Hippocampal formation (tissue), 2 donors: Measurements from ENCODE around the gene LPCAT1.
"Not testable (repeated sequence)": the region's sequence is repeated elsewhere in the genome, so short reads cannot be mapped to it uniquely, and the experiment has no call there.

ENCODE experiments used
- DNase-seq, 2 donors: peaks; one replicate each; lab custom pipeline; 2025; lab: John Stamatoyannopoulos, UW

The LPCAT1 gene

DNA sequence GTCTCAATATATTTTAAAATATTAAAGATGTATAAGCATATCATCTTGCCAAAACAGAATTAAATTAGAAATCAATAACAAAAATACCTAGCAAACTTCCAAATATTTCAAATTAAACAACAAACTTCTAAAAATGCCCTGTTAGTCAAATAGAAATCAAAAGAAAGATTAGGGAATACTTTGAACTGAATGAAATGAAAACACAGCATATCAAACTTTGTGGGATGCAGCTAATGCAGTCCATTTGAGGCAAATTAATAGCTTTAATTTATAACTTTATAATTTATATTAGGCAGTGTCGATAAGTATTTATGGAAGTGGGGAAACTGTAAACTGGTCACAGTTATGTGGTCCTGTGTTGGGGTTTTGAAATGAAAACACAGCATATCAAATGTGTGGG lies 95.7 kb downstream of the LPCAT1 start:
- DNase-seq, result no peak

DNA sequence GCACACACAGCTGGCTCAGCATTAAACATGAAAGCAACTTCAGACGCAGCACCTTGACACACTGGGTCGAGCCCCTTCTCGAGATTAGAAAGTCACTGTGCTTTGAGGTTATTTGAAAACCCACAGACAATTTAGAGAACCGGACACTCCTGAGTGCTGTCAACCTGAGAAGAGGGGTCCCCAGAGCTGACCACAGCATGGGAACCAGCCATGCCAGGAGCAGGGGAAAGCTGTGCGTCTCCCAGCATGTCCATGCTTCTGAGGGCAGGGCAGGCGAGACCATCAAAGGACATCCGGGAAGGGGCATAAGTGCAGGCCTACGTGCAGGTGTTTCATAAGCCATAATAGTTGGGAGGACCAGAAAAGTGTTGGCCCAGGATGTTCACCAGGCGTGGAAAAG lies 99.0 kb downstream of the LPCAT1 start:
- DNase-seq, result no peak

DNA sequence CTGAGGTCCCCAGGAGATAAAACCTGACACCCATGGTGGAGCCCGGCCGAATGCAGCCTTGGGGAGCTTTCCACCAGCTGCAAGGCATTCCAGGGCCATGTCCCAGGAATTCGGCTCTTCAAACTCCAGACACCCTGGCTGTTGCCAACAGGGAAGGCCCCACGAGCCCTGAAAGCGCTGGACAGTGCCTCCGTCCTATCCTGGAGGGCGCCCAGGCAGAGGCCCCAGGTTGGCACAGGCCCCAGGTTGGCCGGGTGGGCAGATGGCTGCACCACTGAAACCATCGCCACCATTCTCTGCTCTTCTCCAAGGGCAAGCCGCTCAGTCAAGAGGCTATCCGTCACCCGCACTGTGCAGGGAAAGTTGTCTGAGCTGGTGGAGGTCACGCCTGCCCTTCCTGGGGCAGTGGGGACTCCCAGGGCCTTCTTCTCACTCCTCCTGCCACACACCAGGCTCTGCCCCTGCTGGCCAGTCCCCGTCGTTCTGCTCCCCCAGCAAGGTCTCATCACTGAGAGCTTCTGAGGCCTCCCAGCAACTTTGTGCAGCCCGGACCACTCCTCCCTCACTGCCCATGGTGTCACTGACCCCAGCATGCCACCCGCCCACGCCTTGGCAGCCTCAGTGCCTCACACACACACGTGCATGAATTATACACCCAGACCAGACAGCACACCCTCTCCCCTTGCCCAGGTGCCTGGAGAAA lies 99.7 kb downstream of the LPCAT1 start:
- no peak for DNase-seq

DNA sequence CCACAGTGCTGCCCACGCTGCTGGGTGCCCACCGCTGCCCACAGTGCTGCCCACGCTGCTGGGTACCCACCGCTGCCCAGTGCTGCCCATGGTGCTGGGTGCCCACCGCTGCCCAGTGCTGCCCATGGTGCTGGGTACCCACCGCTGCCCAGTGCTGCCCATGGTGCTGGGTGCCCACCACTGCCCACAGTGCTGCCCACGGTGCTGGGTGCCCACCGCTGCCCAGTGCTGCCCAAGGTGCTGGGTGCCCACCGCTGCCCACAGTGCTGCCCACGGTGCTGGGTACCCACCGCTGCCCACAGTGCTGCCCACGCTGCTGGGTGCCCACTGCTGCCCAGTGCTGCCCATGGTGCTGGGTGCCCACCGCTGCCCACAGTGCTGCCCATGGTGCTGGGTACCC lies 101.2 kb downstream of the LPCAT1 start:
- DNase-seq, result not testable (repeated sequence)

DNA sequence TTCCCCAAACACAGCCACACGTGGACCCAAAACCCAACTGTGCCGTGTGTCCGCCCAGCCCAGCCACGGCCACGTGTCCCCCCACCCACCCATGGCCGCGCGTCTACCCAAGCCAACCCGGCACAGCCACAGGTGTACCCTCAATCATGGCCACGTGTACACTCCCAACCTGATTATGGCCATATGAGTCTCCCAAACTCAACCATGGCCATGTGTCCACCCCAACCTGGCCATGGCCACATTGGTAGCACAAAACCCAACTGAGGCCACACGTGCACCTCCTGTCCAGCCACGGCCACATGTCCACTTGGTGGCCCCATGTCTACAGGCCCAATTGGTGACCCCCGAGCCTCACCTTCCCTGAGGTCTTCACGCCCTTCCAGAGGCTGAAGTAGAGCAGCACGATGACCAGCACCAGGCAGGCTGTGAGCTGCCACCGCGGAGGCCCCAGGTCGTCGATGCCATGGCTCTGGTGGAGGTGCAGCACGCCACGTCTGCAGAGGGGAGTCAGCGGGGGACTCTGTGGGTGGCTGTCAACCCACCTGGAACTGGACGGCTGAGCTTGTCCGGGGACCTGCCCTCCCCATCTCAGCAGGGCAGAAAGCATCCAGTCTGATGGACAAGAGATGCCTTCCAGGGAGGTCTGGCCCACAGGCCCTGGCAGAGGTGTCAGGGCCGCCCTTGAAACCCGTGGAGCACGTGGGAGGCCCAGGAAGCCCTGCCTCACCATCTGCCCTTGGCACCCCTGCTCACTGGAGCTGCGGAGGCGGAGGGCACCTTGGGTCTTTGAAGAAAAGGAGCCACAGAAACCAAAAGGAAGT lies 102.0 kb downstream of the LPCAT1 start:
- DNase-seq, result no peak

DNA sequence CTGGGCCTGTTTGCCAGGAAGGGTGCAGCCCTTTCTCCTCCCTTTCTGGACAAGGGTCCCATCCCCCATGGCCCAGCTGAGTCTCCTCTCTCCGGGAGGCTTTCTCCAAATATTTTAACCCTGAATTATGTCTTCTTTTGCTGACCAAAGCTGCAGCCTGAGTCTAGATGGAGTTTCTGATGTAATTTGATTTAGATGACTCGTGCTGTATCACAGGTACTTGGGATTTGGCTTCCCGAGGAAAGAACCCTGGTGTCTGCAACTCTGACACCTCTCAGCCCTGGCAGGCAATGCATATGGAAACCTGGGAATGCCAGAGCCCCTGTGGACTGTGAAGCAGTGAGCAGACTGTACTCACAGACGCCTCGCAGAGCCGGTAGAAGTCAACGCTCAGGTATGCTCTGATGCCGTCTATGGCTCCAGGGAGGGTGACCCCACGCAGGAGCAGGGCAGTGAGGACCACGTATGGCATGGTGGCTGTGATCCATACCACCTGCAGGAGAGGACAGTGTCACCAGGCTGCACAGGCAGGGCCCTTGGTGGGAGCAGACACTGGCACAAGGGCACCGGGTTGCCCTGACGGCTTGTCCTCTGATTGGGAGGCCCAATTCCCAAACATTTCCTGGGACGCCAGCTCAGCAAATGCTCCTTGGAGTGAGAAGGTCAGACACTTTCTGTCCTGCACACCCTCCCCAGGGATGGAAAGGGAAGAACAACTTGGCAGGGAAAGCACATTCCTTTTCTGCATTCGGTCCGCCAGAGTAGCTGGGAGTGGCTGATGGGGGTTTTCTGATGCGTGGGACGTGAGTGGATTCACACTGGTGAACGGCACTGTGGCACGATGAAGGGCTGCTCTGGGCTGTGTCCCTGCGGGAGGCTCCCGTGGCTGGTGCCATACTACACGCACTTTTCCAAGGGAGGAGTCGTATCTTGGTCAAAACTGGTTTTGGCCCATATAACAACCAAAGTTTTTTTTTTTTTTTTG lies 103.3 kb downstream of the LPCAT1 start:
- DNase-seq, result no peak

DNA sequence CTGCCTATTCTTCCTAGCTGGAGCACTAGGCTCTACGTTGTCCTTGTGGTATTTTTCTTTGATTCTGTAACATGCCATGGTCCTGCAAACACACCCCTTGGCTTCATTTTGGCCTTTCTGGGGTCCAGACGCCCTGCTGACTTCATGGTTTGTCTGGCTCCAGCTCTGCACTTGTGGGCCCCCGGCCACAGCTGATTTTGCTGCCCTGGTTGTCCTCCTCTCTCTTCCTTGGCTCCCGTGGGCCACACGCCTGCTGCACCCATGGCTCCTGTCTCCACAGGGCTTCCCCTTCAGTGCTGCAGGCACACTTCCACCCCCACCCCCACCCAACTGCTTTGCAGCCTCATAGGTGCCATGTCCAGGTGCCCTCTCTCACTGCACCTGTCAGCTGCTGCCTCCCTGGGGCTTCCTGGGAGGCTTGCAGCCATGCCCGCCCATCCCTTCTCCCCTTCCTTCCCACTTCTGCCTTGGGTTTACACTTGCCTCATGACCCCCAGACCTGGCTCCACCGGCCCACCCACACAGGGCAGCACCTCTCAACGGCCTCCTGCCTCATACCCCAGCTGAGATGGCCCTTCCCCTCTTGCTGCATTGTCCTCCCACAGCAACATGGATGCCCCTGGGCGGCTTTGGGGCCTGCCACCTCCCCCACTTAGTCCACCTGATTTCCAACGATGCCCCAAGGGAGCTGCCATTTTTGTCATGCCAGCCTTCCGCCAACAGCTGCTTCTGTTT lies 104.1 kb downstream of the LPCAT1 start:
- DNase-seq, result no peak

DNA sequence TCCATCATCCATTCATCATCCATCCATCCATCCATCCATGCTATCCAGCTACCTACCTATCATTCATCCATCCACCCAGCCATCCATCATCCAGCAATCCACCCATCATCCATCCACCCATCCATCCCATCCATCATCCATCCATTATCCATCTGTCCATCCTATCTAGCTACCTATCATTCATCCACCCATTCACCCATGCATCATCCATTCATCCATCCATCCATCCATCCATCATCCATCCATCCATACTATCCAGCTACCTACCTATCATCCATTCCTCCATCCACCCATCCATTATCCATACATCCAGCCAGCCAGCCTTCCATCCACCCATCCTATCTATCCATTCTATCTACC lies 104.9 kb downstream of the LPCAT1 start:
- DNase-seq, result no peak

DNA sequence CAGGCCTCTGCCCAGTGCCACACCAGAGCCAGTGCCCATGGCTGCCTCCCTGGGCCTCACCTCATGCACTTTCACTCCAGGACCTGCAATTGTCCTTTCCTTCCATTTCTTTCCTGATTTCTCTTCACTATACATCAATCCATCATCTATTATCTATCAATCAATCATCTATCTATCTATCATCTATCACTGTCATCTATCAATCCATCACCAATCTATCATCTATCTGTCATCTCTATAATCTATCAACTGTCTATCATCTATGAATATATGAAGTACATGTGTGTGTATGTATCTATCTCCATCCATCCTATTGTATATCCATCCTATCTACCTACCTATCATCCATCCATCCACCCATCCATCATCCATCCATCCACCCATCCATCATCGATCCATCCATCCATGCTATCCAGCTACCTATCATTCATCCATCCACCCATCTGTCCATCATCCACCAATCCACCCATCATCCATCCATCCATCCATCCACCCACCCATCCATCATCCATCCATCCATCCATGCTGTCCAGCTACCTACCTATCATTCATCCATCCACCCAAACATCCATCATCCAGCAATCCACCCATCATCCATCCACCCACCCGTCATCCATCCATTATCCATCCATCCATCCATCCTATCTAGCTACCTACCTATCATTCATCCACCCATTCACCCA lies 105.4 kb downstream of the LPCAT1 start:
- DNase-seq, result no peak

DNA sequence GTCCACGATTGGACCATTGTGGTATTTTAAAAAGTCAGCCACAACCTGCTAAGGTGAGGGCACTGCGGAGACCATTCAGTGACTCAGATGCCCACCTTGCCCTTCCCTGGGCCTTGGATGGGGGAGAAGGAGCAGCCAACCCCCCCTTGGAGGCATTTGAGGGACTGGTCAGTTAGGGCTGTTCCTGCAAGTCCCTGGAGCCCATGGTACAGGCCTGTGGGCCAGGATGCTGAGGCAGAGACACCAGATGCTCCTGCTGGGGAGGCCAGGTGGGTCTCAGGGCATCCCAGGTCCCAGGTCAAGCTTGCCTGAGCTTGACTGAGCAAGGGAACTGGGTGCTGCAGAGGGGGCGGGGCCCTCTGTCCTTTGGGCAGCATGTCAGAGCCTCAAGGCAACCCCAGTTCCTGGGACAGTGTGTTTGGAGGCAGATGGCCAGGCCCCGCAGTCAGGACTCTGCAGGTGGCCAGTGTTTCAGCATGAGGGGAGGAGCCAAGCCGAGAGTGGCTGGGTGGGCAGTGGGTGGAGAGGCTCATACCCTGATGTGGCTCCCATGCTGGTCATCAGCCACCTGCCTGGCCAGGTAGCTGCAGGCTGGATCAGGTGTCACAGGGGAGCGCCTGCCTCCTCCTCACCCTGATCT lies 106.1 kb downstream of the LPCAT1 start:
- DNase-seq, result no peak

DNA sequence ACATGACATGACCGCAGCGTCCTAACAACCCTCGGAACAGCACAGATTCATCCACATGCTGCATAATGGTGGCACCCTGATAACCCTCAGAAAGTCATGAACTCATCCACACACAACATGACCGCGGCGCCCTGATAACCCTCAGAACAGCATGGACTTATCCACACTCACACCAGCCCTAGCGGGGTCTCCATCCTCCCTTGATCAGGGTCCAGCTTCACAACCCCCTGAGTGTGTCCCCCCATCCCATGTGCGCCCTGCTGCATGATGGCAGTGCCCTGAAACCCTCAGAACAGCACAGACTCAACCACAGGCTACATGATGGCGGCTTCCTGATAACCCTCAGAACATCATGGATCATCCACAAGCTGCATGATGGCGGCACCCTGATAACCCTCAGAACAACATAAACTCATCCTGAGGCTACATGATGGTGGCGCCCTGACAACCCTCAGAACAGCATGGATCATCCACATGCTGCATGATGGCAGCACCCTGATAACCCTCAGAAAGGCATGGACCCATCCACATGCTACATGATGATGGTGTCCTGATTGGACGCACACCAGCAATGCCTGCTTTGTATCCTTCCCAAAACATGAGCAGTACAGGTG lies 106.8 kb downstream of the LPCAT1 start:
- DNase-seq, result no peak

DNA sequence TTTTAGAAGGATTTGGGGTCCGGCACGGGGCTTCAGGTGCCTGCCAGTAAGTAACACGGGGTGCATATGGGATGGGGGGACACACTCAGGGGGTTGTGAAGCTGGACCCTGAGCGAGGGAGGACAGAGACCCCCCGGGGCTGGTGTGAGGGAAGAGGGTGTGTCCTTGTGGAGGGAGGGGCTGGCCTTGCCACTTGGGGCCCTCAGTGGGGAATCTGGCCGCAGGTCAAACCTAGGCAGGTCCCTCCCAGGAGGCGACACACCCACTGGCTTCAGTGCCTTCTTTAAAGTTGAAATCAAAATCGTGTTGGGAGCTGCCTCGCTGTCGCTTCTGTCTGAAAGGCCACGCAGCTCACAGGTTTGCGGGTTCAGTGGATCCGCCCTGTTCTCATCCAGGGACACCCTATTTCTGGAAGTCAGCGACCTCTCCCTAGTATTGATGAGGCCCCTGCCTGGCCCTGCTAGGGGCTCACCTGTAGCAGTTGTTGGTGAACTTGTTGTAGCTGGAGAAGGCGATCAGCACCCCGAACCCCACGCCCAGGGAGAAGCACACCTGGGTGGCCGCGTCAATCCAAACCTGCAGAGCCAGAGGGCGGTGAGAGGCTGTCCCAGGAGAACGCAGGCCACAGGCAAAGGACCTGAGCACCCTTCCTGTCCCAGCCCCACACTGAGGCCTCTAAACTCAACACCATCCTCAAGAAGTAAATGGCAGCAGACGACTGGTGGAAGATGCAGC lies 108.0 kb downstream of the LPCAT1 start:
- DNase-seq, result no peak

DNA sequence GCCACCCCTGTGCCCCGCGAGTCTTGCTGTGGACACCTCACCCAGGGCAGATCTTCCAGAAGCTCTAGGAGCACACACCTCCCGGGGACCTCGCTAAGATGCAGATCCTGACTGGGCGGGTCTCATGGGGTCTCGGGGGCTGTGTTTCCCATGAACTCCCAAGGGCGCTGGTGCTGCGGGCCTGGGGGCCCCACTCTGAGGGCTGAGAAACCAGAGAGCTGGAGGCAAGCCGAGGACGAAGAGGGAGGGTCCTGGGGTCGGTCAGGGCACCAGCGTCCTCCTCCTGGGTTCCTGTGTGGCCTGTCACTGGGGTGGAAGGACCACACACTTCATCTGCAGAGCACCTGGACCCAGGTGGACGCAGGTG lies 108.7 kb downstream of the LPCAT1 start:
- no peak for DNase-seq

DNA sequence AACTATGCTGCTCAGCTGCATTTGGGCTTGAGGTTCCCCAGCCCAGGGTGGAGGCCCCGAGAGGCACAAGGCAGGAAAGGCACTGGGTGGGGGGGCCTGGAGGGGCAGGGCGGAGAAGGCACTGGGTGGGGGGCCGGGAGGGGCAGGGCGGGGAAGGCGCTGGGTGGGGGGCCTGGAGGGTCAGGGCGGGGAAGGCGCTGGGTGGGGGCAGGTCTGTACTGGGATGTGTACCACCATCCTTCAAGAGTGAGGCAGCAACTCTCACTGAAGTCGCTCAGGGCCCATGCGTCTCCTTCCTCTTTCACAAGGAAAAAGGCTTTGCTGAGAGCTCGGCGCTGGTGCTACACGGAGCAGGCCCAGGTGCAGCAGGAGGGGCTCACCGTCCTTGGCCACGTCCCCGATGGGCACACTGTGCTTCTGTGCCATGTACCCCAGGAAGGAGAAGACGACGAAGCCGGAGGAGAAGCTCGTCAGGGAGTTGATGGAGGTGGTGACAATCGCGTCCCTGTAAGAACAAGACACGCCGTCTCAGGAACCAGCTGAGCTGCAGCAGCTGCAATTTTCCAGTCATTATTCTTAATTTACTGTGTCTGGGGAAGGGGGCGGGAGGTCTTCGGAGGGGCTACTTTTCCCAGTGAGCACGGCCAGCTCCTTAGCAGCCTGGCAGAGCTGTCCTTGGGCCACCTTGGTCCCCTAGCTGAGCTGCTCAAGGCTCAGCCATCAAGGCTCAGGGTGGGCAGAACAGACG lies 109.3 kb downstream of the LPCAT1 start:
- DNase-seq, result no peak

DNA sequence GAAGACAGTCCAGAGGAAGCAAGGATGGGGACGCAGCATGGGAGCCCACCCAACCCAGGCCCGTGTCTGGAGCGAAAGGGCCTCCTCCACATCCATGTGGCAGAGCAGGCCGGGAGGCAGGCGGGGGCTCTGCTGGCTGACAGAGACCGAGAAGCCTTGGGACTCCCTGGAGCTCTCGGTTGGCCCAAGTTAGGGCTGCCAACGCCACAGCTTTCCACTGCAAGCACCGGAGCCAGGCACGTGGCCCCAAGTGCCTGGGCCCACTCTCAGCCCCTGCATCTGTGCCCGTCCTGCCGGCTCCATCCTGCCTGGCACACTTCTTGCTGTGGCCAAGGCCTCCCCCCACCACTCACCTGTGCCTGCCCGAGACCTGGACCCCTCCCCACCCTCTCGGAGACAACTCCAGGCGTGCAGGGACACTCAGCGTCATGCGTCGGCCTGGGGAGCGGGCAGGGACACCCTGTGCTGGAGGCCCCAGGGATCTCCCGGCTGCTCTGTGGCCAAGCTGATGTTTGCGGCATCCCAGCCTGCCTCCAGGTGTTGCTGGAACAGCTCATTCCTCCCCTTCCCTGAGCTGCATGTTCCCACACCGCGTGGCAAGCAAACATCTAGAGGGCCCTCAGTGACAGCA lies 110.0 kb downstream of the LPCAT1 start:
- DNase-seq, result no peak

DNA sequence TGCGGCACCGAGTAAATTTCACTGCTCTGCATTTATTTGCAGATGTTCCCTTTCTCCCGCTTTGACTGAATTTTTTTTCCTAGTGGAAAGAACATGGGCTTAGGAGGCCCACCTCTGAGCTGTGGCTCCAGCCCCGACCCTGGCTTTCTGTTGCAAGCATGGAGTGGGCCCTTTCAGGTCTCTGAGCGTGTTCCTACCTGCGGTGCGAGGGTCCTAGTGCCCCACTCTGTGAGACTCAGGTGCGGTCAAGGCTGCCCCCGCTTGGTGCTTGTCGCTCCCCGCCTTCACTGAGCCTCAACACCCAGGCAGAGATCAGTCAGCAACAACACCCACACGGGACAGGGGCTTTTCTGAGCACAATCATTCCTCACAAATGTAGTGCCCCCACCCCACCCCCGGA lies 110.5 kb downstream of the LPCAT1 start:
- DNase-seq, result no peak

DNA sequence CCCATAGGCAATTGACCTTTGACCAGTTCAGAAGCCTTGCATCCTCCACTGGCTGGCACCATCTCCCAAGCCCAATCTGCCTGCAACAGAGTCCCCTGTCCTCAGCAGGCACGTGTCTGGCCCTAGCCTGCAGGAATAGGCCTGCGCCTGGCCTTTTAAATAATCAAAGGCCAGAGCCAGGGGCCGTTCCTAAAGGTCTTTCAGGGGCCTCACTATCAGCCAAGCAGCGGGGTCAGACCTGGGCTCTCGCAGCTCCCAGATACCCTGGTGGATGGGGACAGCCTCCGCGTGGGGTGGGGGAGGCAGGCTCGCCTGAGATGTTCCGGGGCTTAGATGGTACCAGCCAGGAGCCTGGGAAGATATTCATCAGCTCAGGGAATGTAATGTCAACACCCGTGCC lies 111.1 kb downstream of the LPCAT1 start:
- DNase-seq, result no peak

DNA sequence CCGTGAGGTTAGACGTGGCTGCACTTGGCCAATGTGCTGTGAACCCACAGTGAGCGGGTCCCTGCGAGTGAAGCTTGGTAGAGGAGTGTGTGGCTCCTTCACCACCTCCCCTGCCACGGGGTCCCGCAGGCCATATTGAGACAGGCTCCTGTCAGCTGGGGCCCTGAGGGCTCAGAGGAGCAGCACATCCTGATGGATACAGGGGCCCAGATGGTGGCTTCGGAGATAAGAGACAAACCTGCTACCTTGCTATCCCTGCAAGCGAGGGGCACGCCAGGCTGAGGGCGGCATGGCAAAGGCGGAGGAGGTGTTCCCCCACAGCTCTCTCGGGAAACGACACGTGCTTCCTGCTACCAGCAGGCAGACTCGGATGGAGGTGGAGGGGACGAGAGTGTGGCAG lies 111.6 kb downstream of the LPCAT1 start:
- no peak for DNase-seq
